Coronary artery (tissue), 2 donors: ENCODE measurements around the gene PIEZO2.

Experiments used
- DNase-seq: peaks from one replicate; pipeline ENCODE4 v3.0.0-alpha.2; 2017; ENCODE audit warnings: low spot score
- H3K27ac ChIP-seq, 2 donors: fragments of 200-600 bp; sonication (generic); one replicate each; pipeline ENCODE4 v1.5.1; 2016 to 2019
- H3K4me3 ChIP-seq: fragments of 200-600 bp; sonication (generic); 2 replicates; pipeline ENCODE4 v1.5.1; 2016; ENCODE audit warnings: mild to moderate bottlenecking, moderate library complexity
- TF ChIP-seq, protein P1 (sequence below): fragments of 200-600 bp; sonication (generic); IDR thresholded peaks from one replicate; pipeline ENCODE4 v1.5.1; 2019; ENCODE audit warnings: antibody characterized with exemption

Gene PIEZO2

DNA sequence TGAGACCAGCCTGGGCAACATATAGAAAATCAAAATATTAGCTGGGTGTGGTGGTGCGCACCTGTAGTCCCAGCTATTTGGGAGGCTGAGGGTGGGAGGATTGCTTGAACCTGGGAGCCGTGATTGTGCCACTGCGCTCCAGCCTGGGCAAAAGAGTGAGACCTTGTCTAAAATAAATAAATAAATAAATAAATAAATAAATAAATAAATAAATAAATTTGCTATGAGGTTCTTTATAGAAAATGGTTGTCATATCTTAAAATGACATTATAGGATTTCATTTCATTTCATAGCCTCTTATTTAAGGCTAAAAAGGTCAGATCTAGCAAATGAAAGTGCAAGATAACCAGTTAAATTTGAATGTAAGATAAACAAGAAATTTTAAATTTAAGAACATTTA lies 430.6 kb downstream of the PIEZO2 start:
- Histone ChIP-seq H3K4me3 (no peak overlapping the region), H3K27ac (no peak overlapping the region)
- TF ChIP-seq, protein P1, sequence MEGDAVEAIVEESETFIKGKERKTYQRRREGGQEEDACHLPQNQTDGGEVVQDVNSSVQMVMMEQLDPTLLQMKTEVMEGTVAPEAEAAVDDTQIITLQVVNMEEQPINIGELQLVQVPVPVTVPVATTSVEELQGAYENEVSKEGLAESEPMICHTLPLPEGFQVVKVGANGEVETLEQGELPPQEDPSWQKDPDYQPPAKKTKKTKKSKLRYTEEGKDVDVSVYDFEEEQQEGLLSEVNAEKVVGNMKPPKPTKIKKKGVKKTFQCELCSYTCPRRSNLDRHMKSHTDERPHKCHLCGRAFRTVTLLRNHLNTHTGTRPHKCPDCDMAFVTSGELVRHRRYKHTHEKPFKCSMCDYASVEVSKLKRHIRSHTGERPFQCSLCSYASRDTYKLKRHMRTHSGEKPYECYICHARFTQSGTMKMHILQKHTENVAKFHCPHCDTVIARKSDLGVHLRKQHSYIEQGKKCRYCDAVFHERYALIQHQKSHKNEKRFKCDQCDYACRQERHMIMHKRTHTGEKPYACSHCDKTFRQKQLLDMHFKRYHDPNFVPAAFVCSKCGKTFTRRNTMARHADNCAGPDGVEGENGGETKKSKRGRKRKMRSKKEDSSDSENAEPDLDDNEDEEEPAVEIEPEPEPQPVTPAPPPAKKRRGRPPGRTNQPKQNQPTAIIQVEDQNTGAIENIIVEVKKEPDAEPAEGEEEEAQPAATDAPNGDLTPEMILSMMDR = no peak
- DNase-seq = no peak

DNA sequence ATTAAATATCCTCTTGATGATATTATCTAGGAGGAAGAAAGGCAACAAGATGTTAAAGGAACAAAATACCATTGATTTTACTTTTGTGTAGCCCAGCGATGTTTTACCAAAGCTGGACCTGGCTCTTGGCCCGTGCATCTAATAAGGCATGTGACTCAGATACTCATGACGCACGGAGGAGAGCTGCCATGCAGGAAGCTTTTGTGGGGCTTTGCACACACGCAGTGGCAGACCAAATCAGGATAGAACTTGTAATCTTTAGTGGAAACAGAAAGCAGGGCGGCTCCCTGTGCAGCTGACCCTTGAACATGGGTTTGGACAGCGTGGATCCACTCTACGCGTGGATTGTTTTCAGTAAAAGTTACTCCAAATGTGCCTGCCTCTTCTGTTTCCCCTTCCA lies 433.6 kb downstream of the PIEZO2 start:
- DNase-seq = no peak

DNA sequence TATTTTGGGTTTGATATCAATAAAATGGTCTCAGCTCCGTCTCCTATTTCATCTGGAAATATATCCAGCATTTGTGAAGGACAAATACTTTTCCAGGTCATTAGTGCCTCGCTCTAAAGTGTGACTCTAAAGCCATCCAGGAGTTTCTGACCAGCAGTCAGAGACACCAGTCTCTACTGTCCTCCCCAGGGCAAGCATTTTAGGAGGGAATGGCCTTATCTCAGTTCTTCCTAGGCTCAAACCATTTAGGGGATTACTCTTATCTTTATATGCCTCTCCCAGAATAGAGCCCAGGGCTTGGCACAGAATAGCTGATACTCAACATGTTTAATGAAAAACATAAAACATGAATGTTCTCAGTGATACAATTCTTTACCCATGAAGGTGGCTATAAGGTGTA lies 436.0 kb downstream of the PIEZO2 start:
- TF ChIP-seq, protein P1 = no peak
- no peak overlapping the region for H3K4me3 ChIP-seq
- H3K27ac ChIP-seq = no peak overlapping the region
- no peak for DNase-seq

More for the DNA sequence above, 433.6 kb downstream of the PIEZO2 start:
- Histone ChIP-seq H3K4me3 (no peak overlapping the region), H3K27ac (no peak overlapping the region)
- TF ChIP-seq, protein P1 = no peak

DNA sequence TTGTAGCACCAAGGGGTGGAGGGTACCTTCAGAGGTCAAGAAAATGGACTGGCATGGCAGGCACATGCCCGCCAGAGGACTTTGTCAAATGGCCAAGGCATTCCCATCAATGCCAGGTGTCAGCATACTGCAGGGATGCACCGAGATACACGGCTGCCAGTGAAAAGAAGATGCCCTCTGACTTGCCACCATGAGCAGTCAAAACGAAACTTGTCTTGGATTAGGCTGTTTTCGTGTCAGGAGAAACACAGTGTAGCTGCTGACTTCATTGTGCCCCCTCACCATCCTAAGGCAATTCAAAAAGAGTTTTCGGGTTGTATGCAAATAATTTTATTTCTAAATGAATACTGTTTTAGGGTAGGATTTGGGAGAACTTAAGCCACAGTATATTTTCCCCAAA lies 442.1 kb downstream of the PIEZO2 start:
- TF ChIP-seq, protein P1 = no peak
- H3K27ac ChIP-seq = no peak overlapping the region
- no peak for DNase-seq
- H3K4me3 ChIP-seq = no peak overlapping the region

DNA sequence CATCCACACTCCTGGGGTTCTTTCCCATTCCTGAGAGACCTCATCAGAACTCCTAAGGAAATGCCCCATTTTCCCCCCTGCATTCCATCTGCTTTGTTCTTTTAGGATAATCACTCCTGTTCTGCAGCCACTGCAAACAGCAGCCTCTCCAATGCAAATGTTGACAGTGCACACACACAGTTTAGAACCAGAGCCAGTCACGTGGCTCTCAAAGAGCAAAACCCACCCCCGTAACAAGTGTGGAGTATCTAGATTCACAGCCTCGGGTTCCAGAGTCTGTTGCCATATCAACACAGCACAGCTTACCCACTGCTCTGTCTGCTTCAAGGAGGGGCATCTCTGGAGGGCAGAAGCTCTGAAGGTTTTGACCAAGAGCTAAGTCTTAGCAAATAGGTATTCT lies 443.6 kb downstream of the PIEZO2 start:
- no peak overlapping the region for H3K4me3 ChIP-seq
- no peak for DNase-seq
- TF ChIP-seq, protein P1 = no peak
- no peak overlapping the region for H3K27ac ChIP-seq

DNA sequence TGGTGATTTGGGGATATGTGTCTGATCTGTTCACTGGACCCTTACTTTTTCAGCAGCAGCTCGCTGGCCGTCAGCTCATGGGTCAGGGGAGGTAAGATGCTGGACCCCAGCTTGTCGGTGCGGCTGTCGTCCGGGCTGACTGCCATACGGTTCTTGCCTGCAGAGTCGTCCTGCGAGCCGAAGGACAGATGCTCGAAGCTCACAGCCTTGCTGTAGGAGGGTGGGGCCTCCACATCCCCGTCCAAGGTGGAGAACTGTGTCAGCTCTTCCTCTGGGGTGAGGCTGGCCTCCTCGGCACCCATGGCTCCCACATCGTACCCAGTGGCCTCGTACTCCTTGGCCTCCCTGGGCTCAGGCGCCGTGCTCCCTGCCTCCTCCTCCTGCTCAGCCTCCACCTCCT lies 444.1 kb downstream of the PIEZO2 start:
- Histone ChIP-seq H3K27ac (no peak overlapping the region), H3K4me3 (no peak overlapping the region)
- TF ChIP-seq, protein P1 = no peak
- no peak for DNase-seq

DNA sequence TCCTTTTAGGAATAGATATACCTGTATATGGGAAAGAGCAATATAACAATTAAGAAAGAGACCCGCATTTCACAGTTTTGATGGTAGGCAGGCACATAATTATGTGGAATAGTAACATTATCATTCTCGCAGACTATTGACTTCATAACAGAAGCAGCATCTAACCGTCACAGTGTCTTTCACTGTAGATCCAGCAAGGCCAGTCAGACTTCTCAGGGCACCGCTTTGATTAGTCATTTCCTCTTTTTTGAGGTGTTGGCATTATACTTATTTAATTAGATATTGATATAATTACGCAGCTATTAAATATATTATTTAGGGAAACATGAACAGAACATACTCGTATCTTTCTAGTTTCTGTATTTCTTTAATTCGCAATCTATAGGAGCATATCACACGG lies 447.2 kb downstream of the PIEZO2 start:
- TF ChIP-seq, protein P1 = no peak
- Histone ChIP-seq H3K4me3 (no peak overlapping the region), H3K27ac (no peak overlapping the region)
- no peak for DNase-seq
